SHP77 (cell line): ENCODE measurements around the gene DIPK1B.
A peak's percentile ranks its signal among the peaks of the same experiment; 100 is the strongest.

ENCODE experiments used
- DNase-seq, 2 experiments: peaks; one replicate each; lab custom pipeline; 2025; lab: John Stamatoyannopoulos, UW

The DIPK1B gene

DNA sequence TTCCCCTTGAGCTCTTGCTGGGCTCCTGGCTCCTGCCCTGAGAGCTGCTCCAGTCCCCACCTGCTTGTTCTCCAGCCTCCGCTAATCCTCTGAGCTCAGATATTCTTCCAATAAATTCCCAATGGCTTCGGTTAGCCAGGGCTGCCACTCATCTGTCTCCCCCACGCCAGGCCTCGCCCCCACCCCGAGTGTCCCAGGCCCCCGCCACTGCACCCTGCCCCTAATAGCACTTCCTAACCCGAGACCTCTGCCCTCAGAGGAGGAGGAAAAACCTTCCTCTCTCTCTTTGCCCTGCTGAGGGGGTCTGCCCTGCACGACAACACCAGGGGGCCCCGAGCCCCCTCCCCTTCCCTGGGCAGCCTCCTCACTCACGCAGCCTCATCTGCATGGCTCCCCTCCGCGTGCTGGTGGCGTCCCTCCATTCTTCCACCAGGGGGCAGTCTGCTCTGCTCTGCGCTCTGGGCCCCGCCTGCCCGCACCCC is 57.4 kb downstream of the DIPK1B start:
- DNase-seq: no peak

DNA sequence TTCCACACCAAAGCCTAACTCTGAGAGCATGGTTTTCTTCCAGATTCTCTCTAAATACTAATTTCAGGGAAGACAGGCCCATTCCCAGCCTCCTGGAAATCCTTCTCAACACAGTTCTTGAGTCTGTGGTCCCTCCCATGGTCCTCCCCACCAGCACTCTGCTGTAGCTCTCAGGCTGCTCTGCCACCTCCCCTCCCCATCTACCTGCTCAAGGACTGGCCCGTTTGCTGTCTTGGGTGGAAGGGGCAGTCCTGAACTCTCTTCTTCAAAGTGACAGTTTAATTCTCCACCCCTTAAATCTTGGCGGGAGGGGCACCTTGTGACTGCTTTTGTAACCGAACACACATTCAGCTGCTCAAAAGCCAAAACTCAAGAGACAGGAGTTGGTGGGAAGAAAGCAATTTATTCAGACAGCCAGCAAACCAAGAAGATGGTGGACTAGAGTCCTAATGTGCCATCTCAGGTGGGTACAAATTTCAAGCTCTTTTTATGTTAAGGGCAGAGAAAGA is 59.6 kb downstream of the DIPK1B start:
- DNase-seq: no peak

DNA sequence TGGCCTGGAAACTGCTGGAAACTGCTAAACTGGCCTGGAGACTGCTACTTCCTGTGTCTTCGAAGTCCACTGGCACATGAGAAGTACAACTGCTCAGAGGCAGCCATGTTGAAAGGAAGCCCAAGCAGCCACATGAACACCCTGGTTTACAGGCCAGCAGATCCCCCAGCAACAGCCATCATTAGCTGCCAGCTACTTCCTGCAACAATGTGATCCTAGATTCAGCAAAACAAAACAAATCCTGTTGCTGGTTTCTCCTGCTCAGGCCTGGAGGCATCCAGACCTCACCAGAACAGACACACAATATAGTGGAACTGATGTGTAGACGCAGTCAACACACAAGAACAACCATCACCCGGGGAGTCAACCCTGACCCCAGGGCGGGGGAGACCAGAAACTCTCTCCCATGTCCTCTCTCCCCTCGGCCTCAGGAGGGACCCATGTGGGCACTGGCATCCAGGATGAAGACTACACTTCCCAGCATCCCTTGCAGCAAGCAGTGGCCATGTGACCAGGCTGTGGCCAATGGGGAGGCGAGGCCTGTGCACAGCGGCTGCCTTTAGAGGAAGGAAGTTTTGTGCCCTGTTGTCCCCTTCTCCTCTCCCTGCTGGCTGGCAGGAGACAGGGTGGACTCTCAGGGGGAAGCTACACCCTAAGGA is 61.1 kb downstream of the DIPK1B start:
- peak in 1 of 2 experiments; percentile 54 for DNase-seq
